Esophagus squamous epithelium (tissue), 5 donors: ENCODE results near the gene HINT1. TPM values are rescaled to one million over a fixed set of nuclear protein-coding genes. Genes with fewer than 3 reads are reported as not detected.
"Not testable (repeated sequence)": the region's sequence is repeated elsewhere in the genome, so short reads cannot be mapped to it uniquely, and the experiment has no call there.

ENCODE experiments used
- DNase-seq: peaks from one replicate; lab custom pipeline; 2025; lab: John Stamatoyannopoulos, UW
- H3K27ac ChIP-seq, 4 donors: fragments of 200-600 bp; sonication (generic); one replicate each; pipeline ENCODE4 v1.5.1; 2016 to 2019; ENCODE audit warnings: mild to moderate bottlenecking in 1 of 4
- H3K27me3 ChIP-seq, 4 donors: fragments of 200-600 bp; sonication (generic); 1 replicate in 3 of 4; 2 replicates in 1 of 4; pipeline versions ENCODE4 v1.5.1 to v1.6.0; 2017 to 2021; ENCODE audit warnings: antibody characterized with exemption in 1 of 4
- H3K36me3 ChIP-seq, 3 donors: fragments of 200-600 bp; sonication (generic); one replicate each; pipeline ENCODE4 v1.5.1; 2016 to 2019
- H3K4me1 ChIP-seq, 3 donors: fragments of 200-600 bp; sonication (generic); one replicate each; pipeline ENCODE4 v1.5.1; 2017 to 2019
- H3K4me3 ChIP-seq, 4 donors: fragments of 200-600 bp; sonication (generic); 1 replicate in 3 of 4; 2 replicates in 1 of 4; pipeline ENCODE4 v1.5.1; 2016 to 2019; ENCODE audit warnings: mild to moderate bottlenecking in 2 of 4, moderate library complexity in 1 of 4
- H3K9me3 ChIP-seq, 3 donors: fragments of 200-600 bp; sonication (generic); one replicate each; pipeline ENCODE4 v1.5.1; 2016 to 2019
- POLR2A ChIP-seq, 4 donors: fragments of 450-650 bp; IDR thresholded peaks; one replicate each; pipeline ENCODE4 v1.6.1; 2017; ENCODE audit warnings: antibody characterized with exemption in 4 of 4, mild to moderate bottlenecking in 4 of 4, moderate library complexity in 3 of 4
- WGBS, 2 donors: methylation state at CpG; one replicate each; pipeline ENCODE4 v1.1.5; 2018; 5-methylcytosine and 5-hydroxymethylcytosine counted together
- intact Hi-C: fragments of 100-400 bp; cut with DNase I; formaldehyde crosslinking; loops from one replicate; pipeline ENCODE4 v1.15.0; 2022
- total RNA-seq, 4 donors: library from RNA; depleted of rRNA; stranded (reverse); fragments of >200 nt; gene quantifications; one replicate each; pipeline ENCODE4 v1.1.0, GENCODE V29; 2016
- TF ChIP-seq, protein P1 (sequence below), 6 experiments: fragments of 450-650 bp in 4 of 6; fragments of 200-600 bp in 2 of 6; sonication (generic) in 2 of 6; IDR thresholded peaks; one replicate each; pipeline ENCODE4 v1.5.1; 2016 to 2019; ENCODE audit warnings: antibody characterized with exemption in 6 of 6, mild to moderate bottlenecking in 4 of 6, moderate library complexity in 4 of 6
- donor health status: DM: yes; HTN: yes; CAD: no.

Gene HINT1
- total RNA-seq, 4 donors from 2014 or later: 65.0 to 241 (median 207) TPM

DNA sequence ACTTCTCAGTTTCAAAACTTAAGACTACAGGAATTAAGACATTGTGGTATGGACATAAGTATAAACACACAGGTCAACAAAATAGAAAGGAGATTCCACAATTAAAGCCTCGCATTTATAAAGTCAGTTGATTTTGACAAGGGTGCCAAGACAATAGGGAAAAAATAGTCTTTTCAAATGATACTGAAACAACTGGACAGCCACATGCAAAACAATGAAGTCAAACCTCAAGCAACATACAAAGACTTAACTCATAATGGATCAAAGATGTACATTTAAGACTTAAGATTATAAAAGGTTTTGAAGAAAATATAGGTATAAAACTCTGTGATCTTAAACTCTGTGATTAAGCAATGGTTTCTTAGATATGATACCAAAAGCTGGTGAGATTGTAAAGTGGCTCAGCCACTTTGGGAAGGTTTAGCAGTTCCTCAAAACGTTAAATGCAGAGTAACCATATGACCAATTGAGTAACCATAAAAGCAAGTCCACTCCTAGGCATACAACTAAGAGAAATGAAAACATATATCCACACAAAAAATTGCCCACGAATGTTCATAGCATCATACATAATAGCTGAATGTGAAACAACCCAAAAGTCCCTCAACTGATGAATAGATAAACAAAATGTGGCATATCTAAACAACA, 22.0 kb downstream of the HINT1 start:
- no peaks in the 10 kb centered on the region for H3K9me3 ChIP-seq
- 46 to 50% methylated on average over 3 of the region's 3 CpGs for WGBS, 2 donors
- no peaks in the 10 kb centered on the region for H3K36me3 ChIP-seq
- DNase-seq: no peak
- H3K27me3 ChIP-seq: no peaks in the 10 kb centered on the region
- TF ChIP-seq POLR2A (IDR thresholded peaks at IDR 0.05): no peak
- TF ChIP-seq, protein P1, sequence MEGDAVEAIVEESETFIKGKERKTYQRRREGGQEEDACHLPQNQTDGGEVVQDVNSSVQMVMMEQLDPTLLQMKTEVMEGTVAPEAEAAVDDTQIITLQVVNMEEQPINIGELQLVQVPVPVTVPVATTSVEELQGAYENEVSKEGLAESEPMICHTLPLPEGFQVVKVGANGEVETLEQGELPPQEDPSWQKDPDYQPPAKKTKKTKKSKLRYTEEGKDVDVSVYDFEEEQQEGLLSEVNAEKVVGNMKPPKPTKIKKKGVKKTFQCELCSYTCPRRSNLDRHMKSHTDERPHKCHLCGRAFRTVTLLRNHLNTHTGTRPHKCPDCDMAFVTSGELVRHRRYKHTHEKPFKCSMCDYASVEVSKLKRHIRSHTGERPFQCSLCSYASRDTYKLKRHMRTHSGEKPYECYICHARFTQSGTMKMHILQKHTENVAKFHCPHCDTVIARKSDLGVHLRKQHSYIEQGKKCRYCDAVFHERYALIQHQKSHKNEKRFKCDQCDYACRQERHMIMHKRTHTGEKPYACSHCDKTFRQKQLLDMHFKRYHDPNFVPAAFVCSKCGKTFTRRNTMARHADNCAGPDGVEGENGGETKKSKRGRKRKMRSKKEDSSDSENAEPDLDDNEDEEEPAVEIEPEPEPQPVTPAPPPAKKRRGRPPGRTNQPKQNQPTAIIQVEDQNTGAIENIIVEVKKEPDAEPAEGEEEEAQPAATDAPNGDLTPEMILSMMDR (IDR thresholded peaks at IDR 0.05): no peak
- intact Hi-C loops: no loop called here
- no peak overlapping the region for H3K27ac ChIP-seq
- no peaks in the 10 kb centered on the region for H3K4me1 ChIP-seq
- H3K4me3 ChIP-seq: no peak overlapping the region

- Histone ChIP-seq H3K9me3 (no peaks in the 10 kb centered on the region), H3K4me1 (no peaks in the 10 kb centered on the region), H3K36me3 (no peaks in the 10 kb centered on the region), H3K27me3 (no peaks in the 10 kb centered on the region), H3K27ac (no peak overlapping the region), H3K4me3 (no peak overlapping the region)
- intact Hi-C loops: no loop called here
- no peak for DNase-seq
- WGBS, 2 donors: 88 to 91% methylated on average over 2 of the region's 2 CpGs
- no peak for TF ChIP-seq POLR2A (IDR thresholded peaks at IDR 0.05)
- TF ChIP-seq, protein P1 (IDR thresholded peaks at IDR 0.05): no peak
Measured at GRCh38 chr5:131139321-131139720, 25.7 kb downstream of the HINT1 start.

DNA sequence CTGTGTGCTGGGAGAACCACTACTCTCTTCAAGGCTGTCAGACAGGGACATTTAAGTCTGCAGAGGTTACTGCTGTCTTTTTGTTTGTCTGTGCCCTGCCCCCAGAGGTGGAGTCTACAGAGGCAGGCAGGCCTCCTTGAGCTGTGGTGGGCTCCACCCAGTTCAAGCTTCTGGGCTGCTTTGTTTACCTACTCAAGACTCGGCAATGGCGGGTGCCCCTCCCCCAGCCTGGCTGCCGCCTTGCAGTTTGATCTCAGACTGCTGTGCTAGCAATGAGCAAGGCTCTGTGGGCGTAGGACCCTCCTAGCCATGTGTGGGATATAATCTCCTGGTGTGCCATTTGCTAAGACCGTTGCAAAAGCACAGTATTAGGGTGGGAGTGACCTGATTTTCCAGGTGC, 26.6 kb downstream of the HINT1 start:
- H3K4me3 ChIP-seq, H3K27ac ChIP-seq, H3K36me3 ChIP-seq, H3K27me3 ChIP-seq, H3K9me3 ChIP-seq, DNase-seq, intact Hi-C loops, H3K4me1 ChIP-seq: not testable (repeated sequence)
- WGBS, 2 donors: 73% methylated on average over 5 of the region's 5 CpGs; no CpG with 5 or more reads in 1 of the 2 donors

- H3K36me3 ChIP-seq, DNase-seq, intact Hi-C loops, H3K4me1 ChIP-seq, H3K27me3 ChIP-seq, H3K4me3 ChIP-seq, H3K9me3 ChIP-seq, H3K27ac ChIP-seq: not testable (repeated sequence)
- 90 to 100% methylated on average over 1 of the region's 2 CpGs for WGBS, 2 donors
Measured at GRCh38 chr5:131133091-131133490, 32.0 kb downstream of the HINT1 start.

GRCh38 chr5:131129306-131129705, 35.8 kb downstream of the HINT1 start:
- Histone ChIP-seq H3K27me3 (no peaks in the 10 kb centered on the region), H3K9me3 (peaks cover 0 to 9% (median 0%) of the 10 kb centered on the region in 3 donors), H3K4me1 (no peaks in the 10 kb centered on the region), H3K36me3 (no peaks in the 10 kb centered on the region), H3K4me3 (no peak overlapping the region), H3K27ac (no peak overlapping the region)
- no peak for DNase-seq
- intact Hi-C loops: no loop called here
- 86 to 88% methylated on average over 4 of the region's 4 CpGs for WGBS, 2 donors
- TF ChIP-seq, protein P1 (IDR thresholded peaks at IDR 0.05): no peak

- WGBS, 2 donors: 85 to 100% methylated on average over 1 to 2 of the region's 2 CpGs
- not testable (repeated sequence) for H3K27me3 ChIP-seq
Measured at GRCh38 chr5:131127244-131127643, 37.8 kb downstream of the HINT1 start.

DNA sequence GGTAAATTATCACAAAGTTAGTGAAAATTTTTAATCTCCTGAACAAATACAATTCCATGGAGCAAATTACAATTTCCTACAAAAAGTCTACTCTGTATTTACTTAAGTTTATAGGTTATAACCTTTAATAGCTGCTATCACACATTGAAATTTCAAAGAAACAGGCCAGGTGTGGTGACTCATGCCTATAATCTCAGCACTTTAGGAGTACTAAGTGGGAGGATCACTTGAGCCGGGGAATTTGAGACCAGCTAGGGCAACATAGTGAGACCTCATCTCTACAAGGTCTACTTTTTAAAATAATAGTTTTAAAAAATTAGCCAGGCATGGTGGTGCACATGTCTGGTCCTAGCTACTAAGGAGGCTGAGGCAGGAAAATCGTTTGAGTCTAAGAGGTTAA, 50.3 kb downstream of the HINT1 start:
- intact Hi-C loops: no loop called here
- no peak for TF ChIP-seq POLR2A (IDR thresholded peaks at IDR 0.05)
- TF ChIP-seq, protein P1 (IDR thresholded peaks at IDR 0.05): no peak
- no peaks in the 10 kb centered on the region for H3K9me3 ChIP-seq
- H3K4me1 ChIP-seq: no peaks in the 10 kb centered on the region
- no peaks in the 10 kb centered on the region for H3K36me3 ChIP-seq
- 56% methylated on average over 2 of the region's 2 CpGs for WGBS, 2 donors
- DNase-seq: no peak
- no peak overlapping the region for H3K27ac ChIP-seq
- no peaks in the 10 kb centered on the region for H3K27me3 ChIP-seq
- no peak overlapping the region for H3K4me3 ChIP-seq

More at GRCh38 chr5:131127244-131127643, 37.8 kb downstream of the HINT1 start:
- H3K4me1 ChIP-seq, intact Hi-C loops, H3K36me3 ChIP-seq, H3K27ac ChIP-seq, H3K4me3 ChIP-seq, DNase-seq: not testable (repeated sequence)
- peaks cover 0 to 18% (median 0%) of the 10 kb centered on the region in 3 donors for H3K9me3 ChIP-seq
